Colonic mucosa (tissue), 4 donors: ENCODE results near the gene SRRM3. TPM values are rescaled to one million over a fixed set of nuclear protein-coding genes. Genes with fewer than 3 reads are reported as not detected.

Experiments used
- DNase-seq: peaks from one replicate; pipeline ENCODE4 v3.0.0-alpha.2; 2020
- H3K27ac ChIP-seq: fragments of 200-600 bp; one replicate; pipeline ENCODE4 v1.8.0; 2021
- H3K27me3 ChIP-seq: fragments of 200-600 bp; one replicate; pipeline ENCODE4 v1.8.0; 2021
- H3K36me3 ChIP-seq: fragments of 200-600 bp; one replicate; pipeline ENCODE4 v1.8.0; 2021
- H3K4me1 ChIP-seq: fragments of 200-600 bp; one replicate; pipeline ENCODE4 v1.8.0; 2021; ENCODE audit warnings: mild to moderate bottlenecking
- H3K4me3 ChIP-seq: fragments of 200-600 bp; one replicate; pipeline ENCODE4 v1.8.0; 2021
- H3K9ac ChIP-seq, 2 donors: one replicate each; pipeline ENCODE4 v1.7.0; 2013; ENCODE audit warnings: control low read depth in 2 of 2, low read depth in 2 of 2, low read length in 2 of 2
- H3K9me3 ChIP-seq: fragments of 200-600 bp; one replicate; pipeline ENCODE4 v1.8.0; 2021
- intact Hi-C: fragments of 100-400 bp; cut with DNase I; formaldehyde crosslinking; loops from one replicate; pipeline ENCODE4 v1.14.1; 2022
- total RNA-seq, 2 donors: library from RNA; stranded (reverse); fragmentation: NEBNext Ultra II Directional in 1 of 2; extraction: Animal tissue kit (Norgen Biotek cat#: 25700) in 1 of 2; gene quantifications; one replicate each; pipeline ENCODE4 v1.2.1, GENCODE V29; 2021
- TF ChIP-seq, protein P1 (sequence below): fragments of 200-600 bp; IDR thresholded peaks from one replicate; pipeline ENCODE4 v1.8.0; 2022; ENCODE audit warnings: antibody characterized with exemption, mild to moderate bottlenecking
- donor health status: healthy.
- donor health status: DM: no; HTN: no; CAD: no.
- donor health status: DM: no; HTN: no; CAD: no.

Gene SRRM3
- total RNA-seq, 2 donors from 2014 or later: 0.64 to 0.67 TPM

DNA sequence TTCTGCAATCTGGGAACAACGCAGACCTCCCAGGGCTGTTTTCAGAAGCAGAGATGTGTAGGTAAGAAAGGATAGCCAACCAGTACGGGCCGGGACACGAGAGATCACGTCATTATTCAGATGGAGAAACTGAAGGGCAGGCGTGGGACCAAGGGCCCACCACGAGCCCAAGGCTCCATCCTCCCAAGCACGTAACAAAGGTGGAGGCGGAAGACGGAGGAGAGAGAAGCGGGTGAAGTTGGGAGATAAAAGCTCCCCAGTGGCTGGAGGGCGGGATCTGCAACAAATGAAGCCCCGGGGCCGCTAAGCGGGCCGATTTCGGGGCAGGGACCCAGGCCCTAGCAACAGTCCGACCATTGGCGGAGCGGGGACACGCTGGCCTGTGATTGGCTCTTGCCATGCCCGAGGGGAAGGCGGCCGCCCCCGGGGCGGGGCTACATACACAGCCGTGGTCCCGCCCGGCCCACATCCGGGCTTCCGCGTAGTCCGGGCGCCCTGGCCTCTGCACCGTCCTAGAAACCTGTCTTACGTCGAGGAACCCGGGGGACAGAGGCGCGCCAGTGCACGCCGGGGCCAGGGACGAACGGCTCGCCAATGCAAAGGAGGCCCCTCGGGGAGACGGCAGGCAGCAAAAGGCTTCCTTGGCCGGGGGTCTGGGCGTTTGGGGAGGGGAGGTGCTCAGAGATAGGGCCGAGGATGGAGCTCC lies 116.2 kb downstream of the SRRM3 start:
- H3K4me1 ChIP-seq: no peaks in the 10 kb centered on the region
- H3K4me3 ChIP-seq: peak overlapping the region; percentile 78
- peak overlapping the region; percentile 99 for H3K27ac ChIP-seq
- intact Hi-C loops: loop anchor here (2.0 kb wide), 1 partner anchor 41 kb away; the partner anchor contains the start of gene YWHAG
- peak; percentile 97 for DNase-seq
- TF ChIP-seq, protein P1, sequence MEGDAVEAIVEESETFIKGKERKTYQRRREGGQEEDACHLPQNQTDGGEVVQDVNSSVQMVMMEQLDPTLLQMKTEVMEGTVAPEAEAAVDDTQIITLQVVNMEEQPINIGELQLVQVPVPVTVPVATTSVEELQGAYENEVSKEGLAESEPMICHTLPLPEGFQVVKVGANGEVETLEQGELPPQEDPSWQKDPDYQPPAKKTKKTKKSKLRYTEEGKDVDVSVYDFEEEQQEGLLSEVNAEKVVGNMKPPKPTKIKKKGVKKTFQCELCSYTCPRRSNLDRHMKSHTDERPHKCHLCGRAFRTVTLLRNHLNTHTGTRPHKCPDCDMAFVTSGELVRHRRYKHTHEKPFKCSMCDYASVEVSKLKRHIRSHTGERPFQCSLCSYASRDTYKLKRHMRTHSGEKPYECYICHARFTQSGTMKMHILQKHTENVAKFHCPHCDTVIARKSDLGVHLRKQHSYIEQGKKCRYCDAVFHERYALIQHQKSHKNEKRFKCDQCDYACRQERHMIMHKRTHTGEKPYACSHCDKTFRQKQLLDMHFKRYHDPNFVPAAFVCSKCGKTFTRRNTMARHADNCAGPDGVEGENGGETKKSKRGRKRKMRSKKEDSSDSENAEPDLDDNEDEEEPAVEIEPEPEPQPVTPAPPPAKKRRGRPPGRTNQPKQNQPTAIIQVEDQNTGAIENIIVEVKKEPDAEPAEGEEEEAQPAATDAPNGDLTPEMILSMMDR: no peak
- no peaks in the 10 kb centered on the region for H3K9me3 ChIP-seq
- H3K27me3 ChIP-seq: no peaks in the 10 kb centered on the region
- peak overlapping the region; percentile 86 to 88 for H3K9ac ChIP-seq
- no peaks in the 10 kb centered on the region for H3K36me3 ChIP-seq

DNA sequence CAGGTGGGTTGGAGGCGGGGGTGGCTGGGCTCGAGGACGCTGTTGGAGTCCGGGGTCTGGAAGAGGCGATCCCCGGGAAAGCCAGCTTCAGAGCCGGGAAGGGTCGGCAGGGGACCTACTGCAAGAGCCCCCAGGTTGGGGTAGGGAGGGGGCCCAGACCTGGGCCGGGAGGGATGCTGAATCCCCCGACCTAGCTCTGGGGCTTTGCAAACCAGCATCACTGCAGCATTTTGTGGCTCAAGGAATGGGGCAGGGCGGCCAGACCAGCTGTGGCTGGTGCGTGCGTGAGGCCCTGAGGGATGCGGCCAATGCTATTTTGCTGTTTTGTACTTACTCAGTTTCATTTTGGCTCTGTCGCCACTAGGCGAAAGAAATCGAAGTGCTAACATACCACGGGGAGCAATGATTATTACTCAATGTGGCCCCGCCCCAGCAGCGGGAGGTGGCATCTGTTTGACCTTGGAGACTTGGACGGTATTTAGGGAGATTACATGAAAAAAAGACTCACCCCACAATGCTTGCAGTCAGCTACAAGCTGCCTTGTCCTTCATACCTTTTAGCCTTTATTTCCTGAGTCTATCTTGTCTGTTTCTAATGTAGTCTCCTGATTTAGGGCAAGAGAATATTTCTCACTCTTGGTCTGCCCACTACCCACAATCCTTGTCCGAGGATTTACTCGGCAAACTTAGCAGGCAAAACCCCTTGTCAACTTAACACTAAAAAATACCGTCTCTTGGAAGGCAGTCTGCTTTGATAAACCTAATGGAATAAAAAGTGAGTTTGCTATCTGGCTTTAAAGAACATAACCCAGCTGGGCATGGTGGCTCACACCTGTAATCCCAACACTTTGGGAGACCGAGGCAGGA lies 117.0 kb downstream of the SRRM3 start:
- Histone ChIP-seq H3K9me3 (no peaks in the 10 kb centered on the region), H3K4me3 (peak overlapping the region; percentile 78), H3K4me1 (no peaks in the 10 kb centered on the region), H3K9ac (peak overlapping the region; percentile 86 to 88), H3K27ac (peak overlapping the region; percentile 99), H3K36me3 (no peaks in the 10 kb centered on the region), H3K27me3 (no peaks in the 10 kb centered on the region)
- intact Hi-C loops: loop anchor here (2.0 kb wide), 1 partner anchor 40 kb away; the partner anchor contains the start of gene YWHAG
- DNase-seq: peak; percentile 89
- TF ChIP-seq, protein P1: peak; percentile 26

DNA sequence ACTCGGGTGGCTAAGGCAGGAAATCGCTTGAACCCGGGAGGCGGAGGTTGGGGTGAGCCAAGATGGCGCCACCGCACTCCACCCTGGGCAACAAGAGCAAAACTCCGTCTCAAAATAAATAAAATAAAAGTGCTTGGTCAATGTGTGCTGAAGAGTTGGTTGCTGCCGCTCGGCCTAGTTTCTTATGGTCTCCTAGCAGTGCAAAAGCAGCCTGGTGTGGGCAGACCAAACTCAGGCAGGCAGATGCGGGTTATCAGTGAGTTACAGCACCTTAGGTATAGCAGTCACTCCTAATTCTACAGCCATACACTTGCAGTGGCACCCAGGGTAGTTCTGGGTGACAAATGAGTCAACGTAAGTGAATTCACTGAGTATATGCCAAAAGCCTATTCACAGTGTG lies 123.4 kb downstream of the SRRM3 start:
- Histone ChIP-seq H3K9me3 (no peaks in the 10 kb centered on the region), H3K27ac (no peak overlapping the region), H3K27me3 (no peaks in the 10 kb centered on the region), H3K4me1 (no peaks in the 10 kb centered on the region), H3K9ac (no peak overlapping the region), H3K36me3 (no peaks in the 10 kb centered on the region), H3K4me3 (no peak overlapping the region)
- TF ChIP-seq, protein P1: no peak
- no peak for DNase-seq
- intact Hi-C loops: no loop called here

DNA sequence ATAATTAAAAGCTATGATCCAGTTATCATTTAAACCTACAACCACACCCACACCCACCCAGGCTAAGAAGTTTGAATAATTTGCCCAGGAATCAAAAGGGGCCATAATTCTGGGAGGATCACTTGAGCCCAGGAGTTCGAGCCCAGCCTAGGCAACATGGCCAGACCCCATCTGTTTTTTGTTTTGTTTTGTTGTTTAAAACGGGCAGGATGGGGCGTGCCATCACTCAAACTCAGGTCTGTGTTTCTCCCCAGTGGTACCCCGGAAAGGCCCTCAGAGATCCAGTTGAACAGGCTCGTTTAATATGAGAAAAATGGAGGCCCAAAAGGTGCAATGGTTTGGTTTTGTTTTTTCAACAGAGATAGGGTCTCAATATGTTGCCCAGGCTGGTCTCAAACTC lies 124.1 kb downstream of the SRRM3 start:
- H3K36me3 ChIP-seq: no peaks in the 10 kb centered on the region
- DNase-seq: no peak
- TF ChIP-seq, protein P1: no peak
- no peaks in the 10 kb centered on the region for H3K4me1 ChIP-seq
- no peaks in the 10 kb centered on the region for H3K27me3 ChIP-seq
- H3K9ac ChIP-seq: no peak overlapping the region
- no peaks in the 10 kb centered on the region for H3K9me3 ChIP-seq
- H3K4me3 ChIP-seq: no peak overlapping the region
- intact Hi-C loops: no loop called here
- H3K27ac ChIP-seq: no peak overlapping the region

DNA sequence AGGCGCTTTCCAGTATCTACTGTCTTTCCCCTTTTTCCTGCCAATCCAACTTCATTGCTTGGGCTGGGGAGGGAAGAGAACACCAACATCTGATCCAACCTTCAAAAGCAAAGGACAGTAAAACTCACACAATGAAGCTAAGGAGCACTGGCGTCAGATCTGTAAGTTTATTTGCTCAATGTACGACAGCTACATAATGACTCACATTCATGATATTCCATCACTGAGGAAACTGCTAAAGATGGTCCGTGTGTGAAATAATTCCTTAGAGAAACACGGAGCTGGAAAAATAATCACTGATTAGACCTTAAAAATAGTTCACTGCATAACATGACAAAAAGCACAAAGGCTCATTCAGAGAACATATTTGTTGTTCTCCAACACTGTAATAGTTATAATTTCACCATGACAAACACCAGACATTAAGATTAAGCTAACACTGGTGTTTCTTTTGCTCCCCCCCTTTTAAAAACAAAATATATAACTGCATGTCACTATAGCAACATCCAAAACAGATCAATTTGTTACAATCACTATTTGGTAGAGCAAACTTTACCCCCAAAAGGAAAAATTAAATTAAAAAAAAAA lies 125.0 kb downstream of the SRRM3 start:
- Histone ChIP-seq H3K36me3 (no peaks in the 10 kb centered on the region), H3K9ac (no peak overlapping the region), H3K4me3 (no peak overlapping the region), H3K4me1 (no peaks in the 10 kb centered on the region), H3K27ac (no peak overlapping the region), H3K9me3 (no peaks in the 10 kb centered on the region), H3K27me3 (no peaks in the 10 kb centered on the region)
- no peak for DNase-seq
- intact Hi-C loops: no loop called here
- TF ChIP-seq, protein P1: no peak
